HG02763 (cell line): Measurements from ENCODE around the gene COQ8A.
"Not testable (repeated sequence)": the region's sequence is repeated elsewhere in the genome, so short reads cannot be mapped to it uniquely, and the experiment has no call there.

Experiments used
- ATAC-seq: cut with Tn5 transposase; IDR thresholded peaks from one replicate; pipeline ENCODE4 v1.9.1; 2021; ENCODE audit warnings: mild to moderate bottlenecking, moderate library complexity; ENCODE audit not compliant: unreplicated experiment

The COQ8A gene

GRCh38 chr1:226921504-226921903 lies 18.6 kb upstream of the COQ8A start:
- ATAC-seq = no peak

- ATAC-seq = not testable (repeated sequence)
These were observed 10.6 kb upstream of the COQ8A start for GRCh38 chr1:226929260-226930111.

- ATAC-seq = no peak
These were observed 5.4 kb upstream of the COQ8A start for GRCh38 chr1:226934483-226935237.

DNA sequence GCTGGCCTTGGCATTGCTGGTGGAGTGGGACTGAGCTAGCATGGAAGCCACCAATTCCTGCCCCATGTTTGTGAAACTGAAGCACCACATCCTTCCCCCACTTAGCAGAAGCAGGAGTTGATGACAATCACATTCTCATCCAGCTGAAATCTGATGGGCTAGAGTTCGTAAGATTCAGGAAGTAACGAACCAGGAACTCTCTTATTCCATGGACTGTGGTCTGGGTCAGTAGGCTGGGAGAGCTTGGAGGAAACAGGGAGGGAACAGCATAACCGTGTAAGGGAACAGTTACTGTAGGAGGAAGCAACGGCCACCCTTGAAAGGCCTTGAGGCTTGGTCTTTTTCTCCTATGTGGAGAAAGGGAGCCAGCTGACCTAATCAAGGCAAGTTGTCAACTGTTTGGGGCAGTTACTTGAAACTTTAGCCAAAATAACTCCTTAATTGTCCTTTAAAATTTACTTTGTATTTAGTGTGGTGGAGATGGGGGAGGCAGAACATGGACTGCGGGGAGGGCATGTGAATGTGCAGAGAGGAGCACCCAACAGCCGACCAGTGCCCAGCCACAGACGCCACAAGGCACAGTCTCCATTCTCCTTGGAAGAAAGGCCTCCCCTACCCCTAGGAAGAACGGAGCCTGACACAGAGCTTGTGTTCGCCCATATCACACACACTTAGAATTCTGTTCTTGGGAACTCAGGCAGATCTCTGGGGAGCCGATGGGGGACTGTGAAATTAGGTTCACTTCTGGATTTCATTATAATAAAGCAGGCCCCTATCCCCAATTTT lies 2.0 kb upstream of the COQ8A start:
- no peak for ATAC-seq

DNA sequence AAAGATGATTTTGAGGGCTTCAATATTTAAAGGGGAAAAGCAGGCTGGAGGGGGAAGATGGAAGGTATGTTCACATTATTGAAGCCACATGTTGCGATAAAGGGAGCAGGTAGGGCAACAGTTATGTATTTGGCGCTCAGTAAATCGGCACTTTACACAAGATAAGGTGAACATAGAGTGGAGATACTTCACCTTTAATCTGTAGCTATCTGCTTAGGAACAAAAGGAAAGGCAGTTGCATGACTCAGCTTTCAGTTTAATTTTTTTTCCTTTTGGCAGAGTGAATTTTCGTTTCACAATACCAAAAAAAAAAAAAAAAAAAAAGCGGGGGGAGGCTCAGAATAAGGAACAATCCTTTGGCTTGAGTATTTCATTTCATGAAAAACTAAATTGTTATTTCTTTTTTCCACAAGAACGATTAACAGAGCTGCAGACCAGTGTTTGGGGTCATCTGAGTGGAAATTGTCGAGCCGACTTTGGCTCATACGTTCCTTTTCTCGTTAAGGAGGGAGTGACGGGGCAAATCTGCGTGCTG lies 1.1 kb upstream of the COQ8A start:
- ATAC-seq = no peak

GRCh38 chr1:226939438-226940028 lies 561 bp upstream of the COQ8A start:
- ATAC-seq = peak; percentile 25

DNA sequence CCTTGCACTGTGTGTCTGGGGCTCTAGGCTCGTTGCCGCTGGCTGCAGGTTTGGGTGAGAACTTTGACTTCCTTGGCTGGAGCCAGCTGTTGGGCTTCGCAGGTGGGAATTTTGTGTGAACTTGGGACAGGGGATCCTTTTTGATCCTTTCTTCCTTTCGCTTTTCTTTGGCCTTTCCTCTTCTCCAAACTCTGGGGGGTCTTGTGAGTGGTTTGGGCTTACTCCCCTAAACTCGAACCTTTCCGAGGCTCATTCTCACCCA lies 643 bp downstream of the COQ8A start:
- ATAC-seq = no peak

DNA sequence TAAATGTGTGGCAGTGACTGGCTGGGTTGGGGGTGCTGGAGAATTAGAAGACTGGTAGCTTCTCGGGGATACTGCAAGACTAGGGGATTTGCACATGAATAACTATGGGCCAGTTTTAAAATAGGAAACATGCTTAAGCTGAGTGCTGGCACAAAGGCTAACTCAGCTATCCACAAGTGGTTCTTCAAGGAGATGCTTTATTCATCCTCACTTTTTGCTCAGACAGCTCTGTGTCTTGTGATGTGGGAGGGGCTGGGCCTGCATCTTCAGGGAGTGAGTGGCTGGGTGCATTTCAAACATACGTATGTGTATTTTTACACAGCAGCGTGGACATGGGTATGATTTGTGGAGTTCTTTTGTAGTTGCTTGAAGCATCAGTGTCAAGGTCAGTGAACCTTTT lies 2.3 kb downstream of the COQ8A start:
- no peak for ATAC-seq

- ATAC-seq = no peak
These were observed 3.1 kb downstream of the COQ8A start for GRCh38 chr1:226943156-226943555.

DNA sequence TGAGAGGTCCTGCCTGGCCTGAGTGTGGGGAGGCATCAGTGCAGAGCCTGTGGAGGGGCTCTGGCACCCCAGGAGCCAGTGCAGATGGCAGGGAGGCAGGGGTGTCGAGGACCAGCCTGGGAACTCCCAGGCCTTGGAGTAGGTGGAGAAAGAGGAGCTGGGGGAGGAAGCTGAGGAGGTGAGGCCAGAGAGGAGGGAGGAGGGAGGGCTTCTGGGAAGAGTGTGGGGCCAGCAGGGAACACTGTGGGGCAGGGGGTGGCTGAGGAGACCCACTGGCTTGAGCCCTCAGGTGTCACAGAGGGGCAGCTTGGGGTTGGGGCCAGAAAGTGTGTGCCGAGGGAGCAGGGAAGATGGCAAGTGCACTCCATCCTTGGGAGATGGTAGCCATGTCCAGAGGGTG lies 3.8 kb downstream of the COQ8A start:
- no peak for ATAC-seq

- no peak for ATAC-seq
These were observed 5.2 kb downstream of the COQ8A start for GRCh38 chr1:226945106-226945857.

DNA sequence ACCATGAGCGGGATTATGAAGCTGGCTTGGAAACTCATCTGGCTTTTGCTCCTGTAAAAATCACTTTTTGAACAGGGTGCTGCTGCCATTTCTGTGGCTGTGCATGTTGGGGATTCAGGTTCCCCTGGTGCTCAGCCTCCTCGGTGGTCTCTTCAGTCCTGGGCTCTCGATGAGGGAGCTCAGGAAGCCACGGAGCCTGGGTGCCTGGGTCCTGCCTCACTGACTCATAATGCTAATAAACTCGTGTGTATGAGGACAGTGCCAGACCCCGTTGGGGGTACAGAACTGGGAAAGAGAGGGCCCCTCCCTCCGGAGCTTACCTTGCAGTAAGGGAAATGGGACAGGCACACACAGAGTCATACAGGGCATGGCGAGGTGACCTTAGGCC lies 5.8 kb downstream of the COQ8A start:
- no peak for ATAC-seq

GRCh38 chr1:226946285-226946684 lies 6.2 kb downstream of the COQ8A start:
- ATAC-seq = no peak

DNA sequence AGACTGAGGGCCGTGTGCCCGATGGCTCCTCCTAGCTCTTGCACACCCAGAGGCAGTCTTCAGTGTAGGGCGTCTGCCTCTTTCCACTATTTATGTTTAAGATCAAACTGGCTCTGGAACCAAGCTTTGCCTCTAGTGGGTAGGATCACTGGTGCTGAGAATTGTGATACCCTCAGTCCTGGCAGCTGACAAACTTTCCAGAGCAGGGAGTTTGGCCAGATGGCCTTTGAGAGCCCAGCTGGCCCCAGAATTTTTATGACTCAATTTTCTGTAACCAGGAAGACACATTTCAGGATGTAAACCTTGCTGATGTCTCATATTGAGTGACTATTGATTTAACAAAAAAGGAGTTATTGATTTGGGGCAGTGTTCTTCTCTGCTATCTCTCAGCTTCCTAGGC lies 6.7 kb downstream of the COQ8A start:
- no peak for ATAC-seq

DNA sequence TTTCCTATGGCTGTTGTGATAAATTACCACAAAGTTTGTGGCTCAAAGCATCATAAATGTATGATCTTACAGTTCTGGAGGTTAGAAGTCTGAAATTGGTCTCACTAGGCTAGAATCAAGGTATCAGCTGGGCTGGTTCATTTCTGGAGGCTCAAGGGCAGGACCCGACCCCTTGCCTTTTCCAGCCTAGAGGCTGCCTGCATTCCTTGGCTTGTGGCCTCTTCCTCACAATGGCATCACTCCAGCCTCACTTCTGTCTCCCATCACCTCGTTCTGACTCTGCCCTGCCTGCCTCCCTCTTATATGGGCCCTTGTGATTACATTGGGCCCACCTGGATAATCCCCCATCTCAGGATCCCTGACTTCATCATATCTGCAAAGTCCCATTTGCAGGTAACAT lies 8.0 kb downstream of the COQ8A start:
- no peak for ATAC-seq

- no peak for ATAC-seq
These were observed 8.4 kb downstream of the COQ8A start for GRCh38 chr1:226948480-226948879.

DNA sequence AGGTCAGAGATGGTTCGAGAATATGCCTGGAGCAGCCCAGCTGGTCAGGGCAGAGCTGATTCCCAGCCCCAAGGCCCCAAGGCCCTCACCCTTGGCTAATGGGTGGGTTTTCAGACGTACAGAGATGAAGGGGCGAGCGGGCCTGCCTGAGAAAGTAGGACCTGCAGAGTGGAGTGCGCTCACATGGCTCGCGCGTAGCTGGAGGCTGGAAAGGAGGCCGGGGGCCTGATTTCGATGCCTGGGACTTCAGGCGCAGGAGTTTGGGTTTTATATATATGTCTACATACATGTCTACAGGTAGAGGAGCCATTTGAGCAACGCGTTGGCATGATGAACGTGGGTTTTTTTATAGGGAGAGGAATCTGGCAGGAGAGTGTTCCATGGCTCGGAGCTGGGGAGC lies 8.9 kb downstream of the COQ8A start:
- ATAC-seq = no peak

GRCh38 chr1:226949401-226949800 lies 9.3 kb downstream of the COQ8A start:
- ATAC-seq = no peak

DNA sequence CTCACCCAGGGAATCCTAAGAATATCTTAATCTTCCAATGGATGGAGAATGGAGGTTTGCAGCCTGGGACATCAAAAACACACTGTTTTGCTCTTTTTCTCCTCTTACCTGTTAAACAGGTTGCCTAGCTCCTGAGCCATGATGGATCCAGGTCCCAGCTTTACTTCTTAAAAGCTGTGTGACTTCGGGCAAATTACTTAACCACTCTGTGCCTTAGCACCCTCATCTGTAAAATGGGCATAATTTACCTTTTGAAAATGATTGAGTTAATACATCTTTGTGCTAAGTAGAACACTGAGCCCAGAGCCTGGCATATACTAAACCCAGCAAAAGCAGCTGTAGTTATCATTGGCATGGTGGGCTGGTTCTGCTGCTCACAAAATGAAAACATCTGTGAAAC lies 10.2 kb downstream of the COQ8A start:
- ATAC-seq = no peak

GRCh38 chr1:226950871-226951270 lies 10.8 kb downstream of the COQ8A start:
- no peak for ATAC-seq
